ENCODE measurements around the gene NRG2. TPM values are rescaled to one million over a fixed set of nuclear protein-coding genes. Genes with fewer than 3 reads are reported as not detected.

NRG2 gene
- polyA plus RNA-seq, 2 of the 4 experiments (the other 2 are of a cell fraction), result 1.0 to 1.1 TPM

DNA sequence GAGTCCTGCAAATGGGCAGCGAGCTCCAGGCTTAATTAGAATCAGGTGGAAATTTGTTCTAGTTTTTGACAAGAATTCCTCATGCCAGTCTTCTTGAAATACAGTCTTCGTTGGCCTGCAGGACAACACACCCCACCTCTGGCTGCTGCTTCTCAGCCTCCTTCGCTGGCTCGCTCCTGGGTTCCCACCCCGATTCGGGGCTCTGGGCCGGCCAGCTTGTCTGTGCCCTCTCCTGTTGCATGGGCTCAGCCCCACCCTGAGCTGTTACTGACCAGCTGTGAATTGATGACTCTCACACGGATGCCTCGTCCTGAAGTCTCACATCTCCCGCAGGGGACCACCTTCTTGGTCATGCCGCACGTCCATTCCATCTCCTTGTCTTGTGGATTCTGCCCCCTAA lies 226.5 kb downstream of the NRG2 start:
- no peak overlapping the region for H3K4me2 ChIP-seq
- no peak for DNase-seq (ENCODE audit: low read depth in 1 of 2, low spot score in 1 of 2)
- no peak for FAIRE-seq
- H3K27ac ChIP-seq, result no peak overlapping the region
- no peaks in the 10 kb centered on the region for H3K4me1 ChIP-seq
- ATAC-seq, result no peak
- ChIA-PET CTCF (no interaction called here), POLR2A (no interaction called here)
- H3K9me3 ChIP-seq, result peaks cover 10% of the 10 kb centered on the region; the same call in 2 of the 3 replicates
- TF ChIP-seq POLR2A (IDR thresholded peaks at IDR 0.05; ENCODE audit: low read length), result no peak
- no peak for TF ChIP-seq TFCP2L1 (CRISPR knock-in tag; IDR thresholded peaks at IDR 0.05)
- no peak for TF ChIP-seq RCOR1 (IDR thresholded peaks at IDR 0.05; ENCODE audit: low read depth, low read length)
- no peak for TF ChIP-seq HOXB5 (CRISPR knock-in tag; IDR thresholded peaks at IDR 0.05)
- WGBS (ENCODE audit: missing lambda C conversion rate), result 53% methylated on average over 12 of the region's 12 CpGs
- no peak overlapping the region for H3K4me3 ChIP-seq

DNA sequence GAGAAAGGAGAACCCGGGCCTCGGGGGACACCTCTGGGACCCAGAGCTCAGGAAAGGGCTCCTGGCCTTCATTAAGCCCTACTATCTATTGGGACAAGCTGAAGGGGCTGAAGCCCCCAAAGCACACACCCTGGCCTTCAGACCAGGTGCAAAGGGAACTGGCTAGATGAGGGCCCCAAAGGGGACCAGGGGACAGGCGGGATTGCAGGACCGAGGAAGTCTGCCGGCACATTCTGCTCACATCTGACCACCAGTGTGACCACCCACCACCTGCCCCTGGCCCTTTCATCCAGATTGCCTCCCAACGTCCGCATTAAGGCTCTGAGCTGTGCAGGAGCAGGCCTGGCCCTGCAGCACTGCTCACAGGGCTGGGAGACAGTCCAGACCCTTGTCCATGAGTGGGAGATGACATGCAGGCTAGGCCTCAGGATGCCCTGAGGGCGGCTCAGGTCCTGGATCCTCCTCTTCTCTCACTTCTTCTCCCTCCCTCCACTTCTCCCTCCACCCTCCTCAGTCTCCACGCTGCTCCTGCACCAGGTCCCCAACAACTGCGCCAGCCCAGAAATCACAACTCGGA lies 228.3 kb downstream of the NRG2 start:
- no peak for TF ChIP-seq HOXB5 (CRISPR knock-in tag; IDR thresholded peaks at IDR 0.05)
- TF ChIP-seq FOSL2 (IDR thresholded peaks at IDR 0.05), result no peak
- TF ChIP-seq FOSL2 (CRISPR knock-in tag; IDR thresholded peaks at IDR 0.05), result no peak
- TF ChIP-seq KDM5A (IDR thresholded peaks at IDR 0.05), result no peak
- no peak for TF ChIP-seq CHD2 (IDR thresholded peaks at IDR 0.05; ENCODE audit: low read length, partially characterized antibody)
- TF ChIP-seq MAFK (IDR thresholded peaks at IDR 0.05; ENCODE audit: partially characterized antibody), result no peak
- no peak for TF ChIP-seq HEYL (CRISPR knock-in tag; IDR thresholded peaks at IDR 0.05)
- TF ChIP-seq CHD4 (IDR thresholded peaks at IDR 0.05; ENCODE audit: borderline replicate concordance), result no peak
- TF ChIP-seq, protein P1, sequence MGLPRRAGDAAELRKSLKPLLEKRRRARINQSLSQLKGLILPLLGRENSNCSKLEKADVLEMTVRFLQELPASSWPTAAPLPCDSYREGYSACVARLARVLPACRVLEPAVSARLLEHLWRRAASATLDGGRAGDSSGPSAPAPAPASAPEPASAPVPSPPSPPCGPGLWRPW (IDR thresholded peaks at IDR 0.05), result no peak
- no peak for TF ChIP-seq FOXS1 (CRISPR knock-in tag; IDR thresholded peaks at IDR 0.05)
- TF ChIP-seq ZC3H11A (IDR thresholded peaks at IDR 0.05), result no peak
- TF ChIP-seq JUNB (IDR thresholded peaks at IDR 0.05), result no peak
- no peak for TF ChIP-seq SREBF2 (IDR thresholded peaks at IDR 0.05)
- TF ChIP-seq EHMT2 (IDR thresholded peaks at IDR 0.05; ENCODE audit: low read depth), result no peak
- DNase-seq (ENCODE audit: low read depth in 1 of 2, low spot score in 1 of 2), result no peak
- Histone ChIP-seq H3K4me2 (no peak overlapping the region), H3K4me3 (no peak overlapping the region), H3K9me3 (peaks cover 10% of the 10 kb centered on the region; the same call in 2 of the 3 replicates), H3K4me1 (no peaks in the 10 kb centered on the region), H3K27ac (no peak overlapping the region)
- 63% methylated on average over 11 of the region's 11 CpGs for WGBS (ENCODE audit: missing lambda C conversion rate)
- no peak for ATAC-seq
- no peak for FAIRE-seq
- CTCF ChIA-PET, result interaction anchor here (0.7 to 1.6 kb wide), 4 partner anchors 10 to 322 kb away, joined by 3 to 5 read pairs (median 4); no protein-coding TSS in a partner anchor
- POLR2A ChIA-PET, result no interaction called here

DNA sequence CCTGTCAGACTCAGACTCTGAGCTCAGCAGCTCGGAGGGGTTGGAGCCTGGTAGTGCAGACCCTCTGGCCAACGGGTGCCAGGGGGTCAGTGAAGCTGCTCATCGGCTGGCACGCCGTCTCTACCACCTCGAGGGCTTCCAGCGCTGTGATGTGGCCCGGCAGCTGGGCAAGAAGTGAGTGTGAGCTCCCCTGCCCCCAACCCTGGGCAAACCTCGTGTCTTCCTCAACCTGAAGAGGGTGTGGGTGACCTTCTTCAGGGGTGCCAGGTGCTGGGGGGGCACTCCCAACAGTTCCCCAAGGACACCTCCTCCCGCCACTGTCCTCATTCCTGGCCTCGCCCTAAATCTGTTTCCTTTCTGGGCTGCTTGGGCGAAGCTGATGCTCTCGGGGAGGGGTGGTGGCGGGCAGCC lies 228.9 kb downstream of the NRG2 start:
- Histone ChIP-seq H3K27ac (no peak overlapping the region), H3K4me1 (no peaks in the 10 kb centered on the region), H3K4me2 (no peak overlapping the region), H3K9me3 (peaks cover 10% of the 10 kb centered on the region; the same call in 2 of the 3 replicates), H3K4me3 (no peak overlapping the region)
- DNase-seq (ENCODE audit: low read depth in 1 of 2, low spot score in 1 of 2) (no peak), ATAC-seq (no peak), FAIRE-seq (no peak)
- ChIA-PET CTCF (interaction anchor here (0.7 to 1.6 kb wide), 5 partner anchors 11 to 322 kb away, joined by 3 to 5 read pairs (median 4); no protein-coding TSS in a partner anchor), POLR2A (no interaction called here)
- TF ChIP-seq, protein P2, sequence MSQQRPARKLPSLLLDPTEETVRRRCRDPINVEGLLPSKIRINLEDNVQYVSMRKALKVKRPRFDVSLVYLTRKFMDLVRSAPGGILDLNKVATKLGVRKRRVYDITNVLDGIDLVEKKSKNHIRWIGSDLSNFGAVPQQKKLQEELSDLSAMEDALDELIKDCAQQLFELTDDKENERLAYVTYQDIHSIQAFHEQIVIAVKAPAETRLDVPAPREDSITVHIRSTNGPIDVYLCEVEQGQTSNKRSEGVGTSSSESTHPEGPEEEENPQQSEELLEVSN (IDR thresholded peaks at IDR 0.05; ENCODE audit: borderline replicate concordance, low read depth), result no peak
- TF ChIP-seq NR3C1 (IDR thresholded peaks at IDR 0.05) (no peak), KDM1A (IDR thresholded peaks at IDR 0.05; ENCODE audit: low read depth) (no peak), EHMT2 (IDR thresholded peaks at IDR 0.05; ENCODE audit: low read depth) (no peak), RNF2 (IDR thresholded peaks at IDR 0.05; ENCODE audit: borderline replicate concordance, low read depth) (no peak), CBX2 (IDR thresholded peaks at IDR 0.05; ENCODE audit: borderline replicate concordance, low read depth) (no peak), EP300 (IDR thresholded peaks at IDR 0.05) (no peak), GATA3 (IDR thresholded peaks at IDR 0.05; ENCODE audit: borderline replicate concordance) (no peak), POLR2AphosphoS2 (conservative IDR thresholded peaks at IDR 0.05; ENCODE audit: low read length) (no peak), ZNF302 (CRISPR knock-in tag; IDR thresholded peaks at IDR 0.05) (no peak), HOXA7 (CRISPR knock-in tag; IDR thresholded peaks at IDR 0.05) (no peak), HEYL (CRISPR knock-in tag; IDR thresholded peaks at IDR 0.05) (no peak), FOXS1 (CRISPR knock-in tag; IDR thresholded peaks at IDR 0.05) (no peak), RARB (CRISPR knock-in tag; IDR thresholded peaks at IDR 0.05) (no peak)
- TF ChIP-seq, protein P3, sequence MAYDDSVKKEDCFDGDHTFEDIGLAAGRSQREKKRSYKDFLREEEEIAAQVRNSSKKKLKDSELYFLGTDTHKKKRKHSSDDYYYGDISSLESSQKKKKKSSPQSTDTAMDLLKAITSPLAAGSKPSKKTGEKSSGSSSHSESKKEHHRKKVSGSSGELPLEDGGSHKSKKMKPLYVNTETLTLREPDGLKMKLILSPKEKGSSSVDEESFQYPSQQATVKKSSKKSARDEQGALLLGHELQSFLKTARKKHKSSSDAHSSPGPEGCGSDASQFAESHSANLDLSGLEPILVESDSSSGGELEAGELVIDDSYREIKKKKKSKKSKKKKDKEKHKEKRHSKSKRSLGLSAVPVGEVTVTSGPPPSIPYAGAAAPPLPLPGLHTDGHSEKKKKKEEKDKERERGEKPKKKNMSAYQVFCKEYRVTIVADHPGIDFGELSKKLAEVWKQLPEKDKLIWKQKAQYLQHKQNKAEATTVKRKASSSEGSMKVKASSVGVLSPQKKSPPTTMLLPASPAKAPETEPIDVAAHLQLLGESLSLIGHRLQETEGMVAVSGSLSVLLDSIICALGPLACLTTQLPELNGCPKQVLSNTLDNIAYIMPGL (CRISPR knock-in tag; IDR thresholded peaks at IDR 0.05; ENCODE audit: borderline replicate concordance), result no peak
- WGBS (ENCODE audit: missing lambda C conversion rate), result 59% methylated on average over 7 of the region's 14 CpGs

All from A549 (cell line).